WTC11 (cell line): ENCODE data around the gene PPP1R14D. TPM values are rescaled to one million over a fixed set of nuclear protein-coding genes. Genes with fewer than 3 reads are reported as not detected.

Experiments
- ATAC-seq: fragments of 200-7000 bp; cut with Tn5 transposase; 2 replicates; pipeline ENCODE4 v1.10.0; 2021; ENCODE audit warnings: mild to moderate bottlenecking, moderate library complexity
- CTCF ChIA-PET: fragments of 300-600 bp; sonication (Branson Sonifier 250); formaldehyde crosslinking; loops from one replicate; lab custom pipeline; 2021; ENCODE audit warnings: antibody characterized with exemption; lab: Charles Lee
- POLR2A ChIA-PET: fragments of 350-600 bp; sonication (Branson Sonifier 250); formaldehyde crosslinking; loops from one replicate; lab custom pipeline; 2021; ENCODE audit warnings: antibody characterized with exemption; lab: Charles Lee
- DNase-seq: peaks from one replicate; pipeline ENCODE4 v3.0.0; 2021; ENCODE audit warnings: low spot score
- H3K27ac Mint-ChIP-seq: 2 replicates; pipeline ENCODE4 v1.8.0; 2021; ENCODE audit warnings: mixed read lengths
- H3K27me3 Mint-ChIP-seq: 2 replicates; pipeline ENCODE4 v1.8.0; 2021; ENCODE audit warnings: low read depth, mild to moderate bottlenecking, moderate library complexity, mixed read lengths
- H3K36me3 Mint-ChIP-seq: 2 replicates; pipeline ENCODE4 v1.8.0; 2021; ENCODE audit warnings: mixed read lengths
- H3K4me1 Mint-ChIP-seq: 2 replicates; pipeline ENCODE4 v1.8.0; 2022; ENCODE audit warnings: mixed read lengths
- H3K4me3 Mint-ChIP-seq: 2 replicates; pipeline ENCODE4 v1.8.0; 2021; ENCODE audit warnings: mild to moderate bottlenecking, moderate library complexity, mixed read lengths
- H3K9me3 Mint-ChIP-seq: 2 replicates; pipeline ENCODE4 v1.8.0; 2021; ENCODE audit warnings: mixed read lengths
- ELF4 ChIP-seq: sonication (generic); formaldehyde crosslinking; IDR thresholded peaks from 2 replicates; pipeline ENCODE4 v1.8.1; 2022; ENCODE audit warnings: low read depth, mild to moderate bottlenecking, moderate library complexity, missing genetic modification reagents
- EMX1 ChIP-seq: fragments of 250-450 bp; sonication (Bioruptor Pico); IDR thresholded peaks from 2 replicates; pipeline ENCODE4 v1.8.0; 2021; ENCODE audit warnings: mild to moderate bottlenecking
- GTF2I ChIP-seq: fragments of 250-450 bp; sonication (Bioruptor Pico); conservative IDR thresholded peaks from 2 replicates; pipeline ENCODE4 v1.4.0; 2021; ENCODE audit warnings: mild to moderate bottlenecking
- KAT7 ChIP-seq: sonication (generic); formaldehyde crosslinking; IDR thresholded peaks from 2 replicates; pipeline ENCODE4 v1.8.1; 2023; ENCODE audit warnings: missing genetic modification reagents, mild to moderate bottlenecking, borderline replicate concordance
- MXD4 ChIP-seq: fragments of 250-450 bp; sonication (Bioruptor Pico); IDR thresholded peaks from 2 replicates; pipeline ENCODE4 v1.8.0; 2021; ENCODE audit warnings: mild to moderate bottlenecking, moderate library complexity, borderline replicate concordance
- MYBL2 ChIP-seq: sonication (generic); formaldehyde crosslinking; IDR thresholded peaks from 2 replicates; pipeline ENCODE4 v1.8.1; 2023; ENCODE audit warnings: mild to moderate bottlenecking, moderate library complexity, missing genetic modification reagents
- NR2C2 ChIP-seq: sonication (generic); formaldehyde crosslinking; IDR thresholded peaks from 2 replicates; pipeline ENCODE4 v1.8.0; 2022; ENCODE audit warnings: mild to moderate bottlenecking, missing genetic modification reagents
- NR3C1 ChIP-seq: sonication (generic); formaldehyde crosslinking; conservative IDR thresholded peaks from 2 replicates; pipeline ENCODE4 v1.8.1; 2023; ENCODE audit warnings: low read depth, mild to moderate bottlenecking, missing genetic modification reagents
- SMAD4 ChIP-seq: sonication (generic); formaldehyde crosslinking; IDR thresholded peaks from 2 replicates; pipeline ENCODE4 v1.8.0; 2022; ENCODE audit warnings: mild to moderate bottlenecking, missing genetic modification reagents
- ZNF416 ChIP-seq: fragments of 250-450 bp; sonication (Bioruptor Pico); IDR thresholded peaks from 2 replicates; pipeline ENCODE4 v1.9.0; 2021; ENCODE audit warnings: mild to moderate bottlenecking, inconsistent platforms
- total RNA-seq: library from RNA; stranded (reverse); gene quantifications from 3 replicates; pipeline ENCODE4 v1.2.3, GENCODE V29; 2021
- TF ChIP-seq, protein P1 (sequence below): sonication (generic); formaldehyde crosslinking; IDR thresholded peaks from 2 replicates; pipeline ENCODE4 v1.8.1; 2023; ENCODE audit warnings: mild to moderate bottlenecking, moderate library complexity, missing genetic modification reagents
- TF ChIP-seq, protein P2 (sequence below): sonication (generic); formaldehyde crosslinking; IDR thresholded peaks from 2 replicates; pipeline ENCODE4 v1.8.0; 2022; ENCODE audit warnings: missing genetic modification reagents
- TF ChIP-seq, protein P3 (sequence below): sonication (generic); formaldehyde crosslinking; IDR thresholded peaks from 2 replicates; pipeline ENCODE4 v1.8.0; 2023; ENCODE audit warnings: mild to moderate bottlenecking, missing genetic modification reagents
- TF ChIP-seq, protein P4 (sequence below): sonication (generic); formaldehyde crosslinking; IDR thresholded peaks from 2 replicates; pipeline ENCODE4 v1.8.0; 2022; ENCODE audit warnings: mild to moderate bottlenecking, missing genetic modification reagents
- TF ChIP-seq, protein P5 (sequence below): sonication (generic); formaldehyde crosslinking; IDR thresholded peaks from 2 replicates; pipeline ENCODE4 v1.8.0; 2022; ENCODE audit warnings: mild to moderate bottlenecking, missing genetic modification reagents
- TF ChIP-seq, protein P6 (sequence below): sonication (generic); formaldehyde crosslinking; IDR thresholded peaks from 2 replicates; pipeline ENCODE4 v1.8.1; 2023; ENCODE audit warnings: mild to moderate bottlenecking, missing genetic modification reagents, moderate library complexity

PPP1R14D gene
- total RNA-seq, 1 experiment from 2014 or later = not detected

DNA sequence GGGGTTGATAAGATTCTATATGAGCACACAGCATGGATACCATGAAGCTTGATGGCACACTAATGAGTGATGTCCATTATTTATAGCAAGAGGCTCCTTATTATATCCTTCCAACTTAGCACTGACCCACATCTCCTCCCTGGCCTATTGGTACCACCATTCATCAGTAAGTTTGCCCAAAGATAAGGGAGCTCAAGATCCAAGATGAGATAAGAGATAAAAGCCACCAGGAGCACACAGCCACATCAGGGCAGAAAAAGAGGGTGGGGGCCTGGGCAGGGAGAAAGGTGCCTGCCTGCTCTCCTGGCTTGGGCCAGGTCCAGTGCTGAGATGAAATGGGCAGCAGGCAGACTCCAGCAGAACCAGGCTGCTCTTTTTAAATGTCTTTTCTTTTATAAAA is 4.4 kb upstream of the PPP1R14D start:
- ChIA-PET POLR2A (interaction anchor here (1.6 kb wide), 1 partner anchor 25 kb away, joined by 4 read pairs; no protein-coding TSS in a partner anchor), CTCF (interaction anchor here (1.0 to 2.6 kb wide), 6 partner anchors 11 to 61 kb away, joined by 3 to 19 read pairs (median 5); partner anchors contain the start of genes SPINT1 and VPS18)
- no peaks in the 10 kb centered on the region for H3K9me3 Mint-ChIP-seq

DNA sequence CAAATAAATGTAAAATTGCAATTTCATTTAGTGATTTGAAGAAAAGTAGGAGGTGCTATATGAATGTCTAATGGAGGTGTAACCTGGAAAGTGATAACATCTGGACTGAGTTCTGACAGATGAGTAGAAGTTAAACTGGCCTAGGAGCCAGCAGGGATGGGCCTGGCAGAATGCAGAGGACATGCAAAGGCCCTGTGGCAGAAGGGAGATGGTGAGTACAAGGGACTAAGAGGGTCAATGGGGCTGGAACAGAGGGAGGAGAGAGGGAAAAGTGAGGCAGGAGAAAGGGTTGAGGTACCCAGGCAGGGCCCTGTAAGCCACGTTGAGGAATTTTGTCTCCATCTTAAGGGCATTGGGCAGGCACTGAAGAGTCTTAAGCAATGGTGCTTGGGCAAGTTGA is 3.4 kb upstream of the PPP1R14D start:
- DNase-seq (no peak), ATAC-seq (no peak)
- TF ChIP-seq GTF2I (CRISPR knock-in tag) (peak; percentile 70; the same call in 1 of the 2 replicates), ZNF416 (CRISPR knock-in tag) (no peak), MYBL2 (CRISPR knock-in tag) (no peak), NR3C1 (CRISPR knock-in tag) (no peak)
- TF ChIP-seq, protein P1, sequence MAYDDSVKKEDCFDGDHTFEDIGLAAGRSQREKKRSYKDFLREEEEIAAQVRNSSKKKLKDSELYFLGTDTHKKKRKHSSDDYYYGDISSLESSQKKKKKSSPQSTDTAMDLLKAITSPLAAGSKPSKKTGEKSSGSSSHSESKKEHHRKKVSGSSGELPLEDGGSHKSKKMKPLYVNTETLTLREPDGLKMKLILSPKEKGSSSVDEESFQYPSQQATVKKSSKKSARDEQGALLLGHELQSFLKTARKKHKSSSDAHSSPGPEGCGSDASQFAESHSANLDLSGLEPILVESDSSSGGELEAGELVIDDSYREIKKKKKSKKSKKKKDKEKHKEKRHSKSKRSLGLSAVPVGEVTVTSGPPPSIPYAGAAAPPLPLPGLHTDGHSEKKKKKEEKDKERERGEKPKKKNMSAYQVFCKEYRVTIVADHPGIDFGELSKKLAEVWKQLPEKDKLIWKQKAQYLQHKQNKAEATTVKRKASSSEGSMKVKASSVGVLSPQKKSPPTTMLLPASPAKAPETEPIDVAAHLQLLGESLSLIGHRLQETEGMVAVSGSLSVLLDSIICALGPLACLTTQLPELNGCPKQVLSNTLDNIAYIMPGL (CRISPR knock-in tag) = no peak
- POLR2A ChIA-PET = no interaction called here
- H3K4me3 Mint-ChIP-seq = no peak overlapping the region
- H3K4me1 Mint-ChIP-seq = peaks cover 12% of the 10 kb centered on the region
- H3K36me3 Mint-ChIP-seq = no peaks in the 10 kb centered on the region
- peak overlapping the region; percentile 30; the same call in 1 of the 2 replicates for H3K27ac Mint-ChIP-seq
- CTCF ChIA-PET = interaction anchor here (2.6 kb wide), 1 partner anchor 27 kb away, joined by 19 read pairs; no protein-coding TSS in a partner anchor
- no peaks in the 10 kb centered on the region for H3K9me3 Mint-ChIP-seq
- H3K27me3 Mint-ChIP-seq = no peaks in the 10 kb centered on the region

More for the DNA sequence above, 4.4 kb upstream of the PPP1R14D start:
- DNase-seq (no peak), ATAC-seq (peak; percentile 16; the same call in 1 of the 2 replicates)
- Mint-ChIP-seq H3K4me3 (no peak overlapping the region), H3K27ac (no peak overlapping the region; the same call in 1 of the 2 replicates), H3K4me1 (peaks cover 12% of the 10 kb centered on the region), H3K36me3 (no peaks in the 10 kb centered on the region), H3K27me3 (no peaks in the 10 kb centered on the region)
- TF ChIP-seq, protein P2, sequence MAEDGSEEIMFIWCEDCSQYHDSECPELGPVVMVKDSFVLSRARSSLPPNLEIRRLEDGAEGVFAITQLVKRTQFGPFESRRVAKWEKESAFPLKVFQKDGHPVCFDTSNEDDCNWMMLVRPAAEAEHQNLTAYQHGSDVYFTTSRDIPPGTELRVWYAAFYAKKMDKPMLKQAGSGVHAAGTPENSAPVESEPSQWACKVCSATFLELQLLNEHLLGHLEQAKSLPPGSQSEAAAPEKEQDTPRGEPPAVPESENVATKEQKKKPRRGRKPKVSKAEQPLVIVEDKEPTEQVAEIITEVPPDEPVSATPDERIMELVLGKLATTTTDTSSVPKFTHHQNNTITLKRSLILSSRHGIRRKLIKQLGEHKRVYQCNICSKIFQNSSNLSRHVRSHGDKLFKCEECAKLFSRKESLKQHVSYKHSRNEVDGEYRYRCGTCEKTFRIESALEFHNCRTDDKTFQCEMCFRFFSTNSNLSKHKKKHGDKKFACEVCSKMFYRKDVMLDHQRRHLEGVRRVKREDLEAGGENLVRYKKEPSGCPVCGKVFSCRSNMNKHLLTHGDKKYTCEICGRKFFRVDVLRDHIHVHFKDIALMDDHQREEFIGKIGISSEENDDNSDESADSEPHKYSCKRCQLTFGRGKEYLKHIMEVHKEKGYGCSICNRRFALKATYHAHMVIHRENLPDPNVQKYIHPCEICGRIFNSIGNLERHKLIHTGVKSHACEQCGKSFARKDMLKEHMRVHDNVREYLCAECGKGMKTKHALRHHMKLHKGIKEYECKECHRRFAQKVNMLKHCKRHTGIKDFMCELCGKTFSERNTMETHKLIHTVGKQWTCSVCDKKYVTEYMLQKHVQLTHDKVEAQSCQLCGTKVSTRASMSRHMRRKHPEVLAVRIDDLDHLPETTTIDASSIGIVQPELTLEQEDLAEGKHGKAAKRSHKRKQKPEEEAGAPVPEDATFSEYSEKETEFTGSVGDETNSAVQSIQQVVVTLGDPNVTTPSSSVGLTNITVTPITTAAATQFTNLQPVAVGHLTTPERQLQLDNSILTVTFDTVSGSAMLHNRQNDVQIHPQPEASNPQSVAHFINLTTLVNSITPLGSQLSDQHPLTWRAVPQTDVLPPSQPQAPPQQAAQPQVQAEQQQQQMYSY = no peak

DNA sequence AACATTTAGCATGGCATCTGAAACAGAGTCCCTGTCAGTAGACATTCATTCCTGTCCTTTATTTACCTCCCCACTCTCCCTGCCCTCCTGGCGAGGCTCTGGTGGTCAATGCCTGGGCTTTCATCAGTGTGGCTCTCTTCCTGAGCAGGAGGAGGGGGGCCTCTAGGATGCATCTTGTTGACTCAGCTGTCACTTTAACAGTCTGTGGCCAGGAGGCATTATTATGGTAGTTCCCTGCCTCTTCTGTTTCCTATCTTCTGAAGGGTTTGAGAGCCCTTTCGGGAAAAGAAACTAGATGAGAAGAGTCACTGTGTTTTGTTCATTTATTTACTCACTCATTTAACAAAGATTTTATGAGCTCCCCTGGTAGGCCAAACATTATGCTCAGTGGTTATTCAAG is 2.4 kb upstream of the PPP1R14D start:
- POLR2A ChIA-PET = no interaction called here
- ATAC-seq = peak; percentile 56
- TF ChIP-seq NR2C2 (CRISPR knock-in tag) (no peak), MXD4 (CRISPR knock-in tag) (no peak), ELF4 (no peak), KAT7 (CRISPR knock-in tag) (no peak), EMX1 (CRISPR knock-in tag) (no peak), GTF2I (CRISPR knock-in tag) (no peak), SMAD4 (CRISPR knock-in tag) (no peak)
- TF ChIP-seq, protein P3, sequence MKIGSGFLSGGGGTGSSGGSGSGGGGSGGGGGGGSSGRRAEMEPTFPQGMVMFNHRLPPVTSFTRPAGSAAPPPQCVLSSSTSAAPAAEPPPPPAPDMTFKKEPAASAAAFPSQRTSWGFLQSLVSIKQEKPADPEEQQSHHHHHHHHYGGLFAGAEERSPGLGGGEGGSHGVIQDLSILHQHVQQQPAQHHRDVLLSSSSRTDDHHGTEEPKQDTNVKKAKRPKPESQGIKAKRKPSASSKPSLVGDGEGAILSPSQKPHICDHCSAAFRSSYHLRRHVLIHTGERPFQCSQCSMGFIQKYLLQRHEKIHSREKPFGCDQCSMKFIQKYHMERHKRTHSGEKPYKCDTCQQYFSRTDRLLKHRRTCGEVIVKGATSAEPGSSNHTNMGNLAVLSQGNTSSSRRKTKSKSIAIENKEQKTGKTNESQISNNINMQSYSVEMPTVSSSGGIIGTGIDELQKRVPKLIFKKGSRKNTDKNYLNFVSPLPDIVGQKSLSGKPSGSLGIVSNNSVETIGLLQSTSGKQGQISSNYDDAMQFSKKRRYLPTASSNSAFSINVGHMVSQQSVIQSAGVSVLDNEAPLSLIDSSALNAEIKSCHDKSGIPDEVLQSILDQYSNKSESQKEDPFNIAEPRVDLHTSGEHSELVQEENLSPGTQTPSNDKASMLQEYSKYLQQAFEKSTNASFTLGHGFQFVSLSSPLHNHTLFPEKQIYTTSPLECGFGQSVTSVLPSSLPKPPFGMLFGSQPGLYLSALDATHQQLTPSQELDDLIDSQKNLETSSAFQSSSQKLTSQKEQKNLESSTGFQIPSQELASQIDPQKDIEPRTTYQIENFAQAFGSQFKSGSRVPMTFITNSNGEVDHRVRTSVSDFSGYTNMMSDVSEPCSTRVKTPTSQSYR (CRISPR knock-in tag) = no peak
- TF ChIP-seq, protein P4, sequence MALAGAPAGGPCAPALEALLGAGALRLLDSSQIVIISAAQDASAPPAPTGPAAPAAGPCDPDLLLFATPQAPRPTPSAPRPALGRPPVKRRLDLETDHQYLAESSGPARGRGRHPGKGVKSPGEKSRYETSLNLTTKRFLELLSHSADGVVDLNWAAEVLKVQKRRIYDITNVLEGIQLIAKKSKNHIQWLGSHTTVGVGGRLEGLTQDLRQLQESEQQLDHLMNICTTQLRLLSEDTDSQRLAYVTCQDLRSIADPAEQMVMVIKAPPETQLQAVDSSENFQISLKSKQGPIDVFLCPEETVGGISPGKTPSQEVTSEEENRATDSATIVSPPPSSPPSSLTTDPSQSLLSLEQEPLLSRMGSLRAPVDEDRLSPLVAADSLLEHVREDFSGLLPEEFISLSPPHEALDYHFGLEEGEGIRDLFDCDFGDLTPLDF = no peak
- TF ChIP-seq, protein P5, sequence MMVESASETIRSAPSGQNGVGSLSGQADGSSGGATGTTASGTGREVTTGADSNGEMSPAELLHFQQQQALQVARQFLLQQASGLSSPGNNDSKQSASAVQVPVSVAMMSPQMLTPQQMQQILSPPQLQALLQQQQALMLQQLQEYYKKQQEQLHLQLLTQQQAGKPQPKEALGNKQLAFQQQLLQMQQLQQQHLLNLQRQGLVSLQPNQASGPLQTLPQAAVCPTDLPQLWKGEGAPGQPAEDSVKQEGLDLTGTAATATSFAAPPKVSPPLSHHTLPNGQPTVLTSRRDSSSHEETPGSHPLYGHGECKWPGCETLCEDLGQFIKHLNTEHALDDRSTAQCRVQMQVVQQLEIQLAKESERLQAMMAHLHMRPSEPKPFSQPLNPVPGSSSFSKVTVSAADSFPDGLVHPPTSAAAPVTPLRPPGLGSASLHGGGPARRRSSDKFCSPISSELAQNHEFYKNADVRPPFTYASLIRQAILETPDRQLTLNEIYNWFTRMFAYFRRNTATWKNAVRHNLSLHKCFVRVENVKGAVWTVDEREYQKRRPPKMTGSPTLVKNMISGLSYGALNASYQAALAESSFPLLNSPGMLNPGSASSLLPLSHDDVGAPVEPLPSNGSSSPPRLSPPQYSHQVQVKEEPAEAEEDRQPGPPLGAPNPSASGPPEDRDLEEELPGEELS (CRISPR knock-in tag) = no peak
- TF ChIP-seq, protein P6, sequence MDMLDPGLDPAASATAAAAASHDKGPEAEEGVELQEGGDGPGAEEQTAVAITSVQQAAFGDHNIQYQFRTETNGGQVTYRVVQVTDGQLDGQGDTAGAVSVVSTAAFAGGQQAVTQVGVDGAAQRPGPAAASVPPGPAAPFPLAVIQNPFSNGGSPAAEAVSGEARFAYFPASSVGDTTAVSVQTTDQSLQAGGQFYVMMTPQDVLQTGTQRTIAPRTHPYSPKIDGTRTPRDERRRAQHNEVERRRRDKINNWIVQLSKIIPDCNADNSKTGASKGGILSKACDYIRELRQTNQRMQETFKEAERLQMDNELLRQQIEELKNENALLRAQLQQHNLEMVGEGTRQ (CRISPR knock-in tag) = no peak

More for the DNA sequence above, 2.4 kb upstream of the PPP1R14D start:
- Mint-ChIP-seq H3K36me3 (no peaks in the 10 kb centered on the region), H3K4me1 (peaks cover 12% of the 10 kb centered on the region), H3K4me3 (no peak overlapping the region), H3K27me3 (no peaks in the 10 kb centered on the region), H3K9me3 (no peaks in the 10 kb centered on the region), H3K27ac (peak overlapping the region; percentile 96)
- CTCF ChIA-PET = interaction anchor here (0.8 to 1.5 kb wide), 3 partner anchors 61 to 241 kb away, joined by 3 to 4 read pairs (median 3); no protein-coding TSS in a partner anchor
- no peak for DNase-seq
